HK-2 (cell line): ENCODE data around the gene DHX29.

Source experiments
- DNase-seq: peaks from one replicate; pipeline ENCODE4 v3.0.0-alpha.2; 2018; ENCODE audit not compliant: unreplicated experiment

DHX29 gene

DNA sequence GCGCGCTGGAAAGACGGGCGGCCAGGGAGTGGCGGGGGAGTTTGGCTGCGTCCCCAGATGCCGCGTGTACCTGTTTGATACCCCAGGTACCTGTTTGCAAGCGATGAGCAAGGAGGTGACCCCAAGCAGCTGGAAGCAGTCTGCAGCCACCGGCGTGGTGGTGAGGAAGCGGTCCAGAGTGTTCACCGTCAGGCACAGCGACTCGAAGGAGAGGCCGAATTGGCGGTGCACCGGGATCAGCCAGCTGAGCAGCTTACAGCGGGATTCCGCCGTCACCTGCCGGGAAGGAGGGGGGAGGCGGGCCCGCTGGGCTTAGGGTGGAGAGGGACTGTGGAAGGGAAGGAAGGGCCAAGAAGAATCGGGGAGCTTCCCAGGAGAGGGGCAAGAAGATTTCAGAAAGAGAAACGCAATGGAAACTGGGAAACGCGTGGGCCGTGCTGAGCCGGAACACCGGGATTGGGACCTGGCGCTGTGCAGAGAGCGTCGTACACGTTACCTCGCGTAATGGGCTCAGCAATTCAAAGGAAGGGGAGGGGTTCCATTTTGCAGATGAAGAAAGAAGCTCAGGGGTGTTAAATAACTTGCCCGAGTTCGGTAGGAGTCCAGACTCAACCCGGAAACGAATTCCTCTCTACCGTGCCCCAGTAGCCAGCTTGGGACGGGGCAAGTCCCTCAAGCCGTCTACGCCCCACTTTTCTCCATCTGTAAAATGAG, 75.1 kb downstream of the DHX29 start:
- peak; percentile 31 for DNase-seq

DNA sequence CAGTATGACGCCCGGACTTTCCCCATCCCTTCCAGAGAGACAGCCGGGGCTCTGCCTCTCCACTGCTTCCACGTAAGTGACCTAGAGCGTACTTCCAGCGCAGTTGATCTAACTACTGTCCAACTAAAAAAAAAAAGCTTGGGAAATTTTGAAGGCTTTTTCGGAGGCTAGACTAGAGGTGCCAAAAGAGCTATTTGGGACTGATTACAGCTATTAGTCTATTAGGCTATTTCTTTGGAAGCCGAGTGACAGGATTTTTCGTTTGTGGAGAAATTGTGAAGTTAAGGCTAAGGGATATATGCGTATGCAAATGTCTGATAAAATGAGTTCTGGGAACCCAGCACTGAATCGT, 75.6 kb downstream of the DHX29 start:
- DNase-seq, result no peak

DNA sequence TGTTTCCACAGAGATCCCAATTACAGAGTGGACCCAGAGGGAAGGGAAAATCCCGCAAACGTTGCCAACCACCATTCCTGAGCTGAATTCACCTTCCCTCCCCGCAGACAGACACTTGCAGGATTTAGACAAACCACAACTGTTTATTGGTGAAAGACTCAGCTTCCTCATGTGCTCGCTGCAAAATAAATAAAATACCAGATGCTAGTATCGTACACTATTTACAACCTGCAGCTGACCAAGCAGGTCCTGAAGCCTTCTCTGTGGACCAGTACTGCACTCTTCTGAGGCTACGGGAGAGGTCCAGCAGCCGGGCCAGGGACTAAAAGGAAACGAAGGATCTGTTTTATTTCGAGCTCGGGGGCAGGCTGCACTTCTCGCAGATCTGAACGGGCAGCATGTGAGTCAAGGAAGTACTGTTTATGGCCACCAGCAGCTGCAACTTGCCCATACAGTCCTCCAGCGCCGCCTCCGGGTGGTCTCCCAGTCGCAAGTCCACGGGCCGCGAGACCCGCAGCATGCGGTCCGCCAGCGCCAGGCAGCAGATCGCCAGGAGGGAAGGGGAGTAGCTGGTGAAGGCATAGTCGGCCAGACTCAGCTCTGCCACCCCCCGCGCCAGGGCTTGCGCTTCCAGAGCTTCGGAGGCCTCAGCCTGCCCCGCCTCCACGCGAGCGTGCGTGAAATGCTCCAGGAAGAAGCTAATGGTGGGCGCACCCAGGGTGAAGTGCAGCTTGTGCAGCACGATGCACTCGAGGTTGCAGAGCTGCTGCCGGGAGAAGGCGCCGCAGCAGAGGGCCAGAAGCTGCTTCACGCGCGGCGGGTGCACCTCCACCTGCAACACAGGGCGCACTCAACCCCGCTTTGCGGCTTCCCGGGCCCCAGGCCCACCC, 76.2 kb downstream of the DHX29 start:
- no peak for DNase-seq

DNA sequence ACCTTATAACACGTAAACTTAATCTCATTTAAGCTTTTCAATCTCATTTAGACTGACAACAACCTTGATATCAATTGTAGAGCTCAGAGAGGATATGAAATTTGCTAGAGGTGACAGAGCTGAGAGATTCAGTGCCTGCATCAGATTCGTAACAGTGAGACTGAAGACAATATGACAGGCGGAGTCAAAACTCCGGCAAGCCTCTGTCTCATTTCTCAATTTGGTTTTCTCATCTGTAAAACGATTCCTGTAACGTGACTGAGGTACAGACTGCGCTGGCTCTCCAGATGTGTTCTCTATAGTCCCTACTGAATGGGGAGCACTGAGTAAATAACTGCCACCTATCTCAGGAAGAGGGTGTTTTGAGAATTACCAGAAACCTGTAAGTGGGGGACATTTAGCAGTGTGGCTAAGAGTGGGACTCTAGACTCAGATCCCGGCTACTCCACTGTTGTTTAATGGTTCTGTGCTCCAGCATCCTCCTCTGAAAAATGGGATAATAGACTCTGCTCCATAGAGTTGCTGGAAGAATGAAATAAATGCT, 77.3 kb downstream of the DHX29 start:
- DNase-seq, result no peak

DNA sequence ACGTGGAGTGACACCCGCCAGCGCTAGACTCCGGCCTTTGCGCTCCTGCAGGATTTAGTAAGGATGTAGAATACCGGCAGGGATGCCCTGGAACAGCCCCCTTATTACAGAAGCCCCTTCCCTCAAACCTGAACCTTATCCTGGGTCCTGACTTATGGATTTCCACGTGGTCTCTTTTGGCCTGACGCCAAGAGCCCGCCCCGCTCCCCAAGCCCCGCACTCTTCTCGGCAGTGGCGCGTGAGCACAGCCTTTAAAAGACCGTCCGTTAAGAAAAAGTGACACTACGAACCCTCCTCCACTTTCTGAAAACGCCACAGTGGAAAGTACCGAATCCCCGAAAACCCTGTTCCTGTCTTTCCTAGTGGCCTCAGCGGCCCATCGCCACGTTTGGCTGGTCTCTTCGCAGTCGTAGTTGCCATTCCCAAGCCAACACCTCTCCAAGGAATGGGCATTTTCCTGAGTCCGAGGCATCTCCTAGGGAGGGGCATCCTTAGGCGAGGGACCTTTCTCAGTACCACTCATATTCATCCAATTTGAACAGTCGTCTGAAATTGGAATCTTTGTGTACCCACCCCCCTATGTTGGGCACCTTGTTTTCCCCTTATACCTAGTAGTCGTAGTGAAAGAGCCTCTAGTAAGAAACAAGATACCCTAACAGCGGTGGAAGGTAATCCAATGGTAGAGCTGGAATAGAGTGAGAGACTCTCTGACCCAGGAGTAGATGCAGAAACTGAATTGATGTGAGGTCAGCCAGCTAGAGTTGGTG, 79.6 kb downstream of the DHX29 start:
- DNase-seq, result no peak

DNA sequence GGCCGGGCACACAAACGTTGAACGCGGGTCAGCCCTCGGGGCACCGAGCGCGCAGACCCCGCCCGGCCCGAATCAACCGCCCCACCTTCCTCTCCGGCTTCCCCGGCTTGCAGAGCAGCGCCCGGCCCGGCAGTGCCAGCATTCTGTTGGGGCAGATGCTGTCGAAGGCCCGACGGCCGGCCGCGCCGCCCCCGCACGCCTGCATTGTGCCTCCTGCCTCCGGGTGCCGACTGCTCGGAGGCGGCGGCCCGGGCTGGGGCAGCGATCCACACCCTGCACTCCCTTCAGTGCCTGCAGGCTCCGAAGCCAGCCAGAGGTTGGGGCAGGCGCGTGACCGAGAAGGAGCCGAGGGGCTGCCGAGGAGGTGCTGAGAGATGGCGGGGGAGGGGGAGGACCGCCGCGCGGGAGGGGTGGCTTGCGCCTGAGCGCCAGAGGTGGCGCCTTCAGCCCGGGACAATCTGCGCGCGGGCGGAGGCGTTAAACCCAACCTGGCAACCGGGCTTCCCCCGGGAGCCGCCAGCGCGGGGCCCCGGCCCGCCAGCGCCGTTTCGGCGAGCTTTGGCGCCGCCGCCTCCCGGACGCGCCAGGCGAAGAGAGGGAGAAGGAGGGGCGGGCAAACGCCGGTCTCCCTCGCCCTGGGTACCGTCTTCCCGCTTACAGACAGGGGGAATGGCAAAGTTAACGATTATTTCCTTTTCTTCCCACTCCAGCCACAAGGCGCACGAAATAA, 80.4 kb downstream of the DHX29 start, which contains the start of gene MCIDAS:
MCIDAS (minus strand) TSS at position 382 of the 730 bp plus-strand sequence; CDS start at position 205, 177 bp downstream.
- peak; percentile 80 for DNase-seq

DNA sequence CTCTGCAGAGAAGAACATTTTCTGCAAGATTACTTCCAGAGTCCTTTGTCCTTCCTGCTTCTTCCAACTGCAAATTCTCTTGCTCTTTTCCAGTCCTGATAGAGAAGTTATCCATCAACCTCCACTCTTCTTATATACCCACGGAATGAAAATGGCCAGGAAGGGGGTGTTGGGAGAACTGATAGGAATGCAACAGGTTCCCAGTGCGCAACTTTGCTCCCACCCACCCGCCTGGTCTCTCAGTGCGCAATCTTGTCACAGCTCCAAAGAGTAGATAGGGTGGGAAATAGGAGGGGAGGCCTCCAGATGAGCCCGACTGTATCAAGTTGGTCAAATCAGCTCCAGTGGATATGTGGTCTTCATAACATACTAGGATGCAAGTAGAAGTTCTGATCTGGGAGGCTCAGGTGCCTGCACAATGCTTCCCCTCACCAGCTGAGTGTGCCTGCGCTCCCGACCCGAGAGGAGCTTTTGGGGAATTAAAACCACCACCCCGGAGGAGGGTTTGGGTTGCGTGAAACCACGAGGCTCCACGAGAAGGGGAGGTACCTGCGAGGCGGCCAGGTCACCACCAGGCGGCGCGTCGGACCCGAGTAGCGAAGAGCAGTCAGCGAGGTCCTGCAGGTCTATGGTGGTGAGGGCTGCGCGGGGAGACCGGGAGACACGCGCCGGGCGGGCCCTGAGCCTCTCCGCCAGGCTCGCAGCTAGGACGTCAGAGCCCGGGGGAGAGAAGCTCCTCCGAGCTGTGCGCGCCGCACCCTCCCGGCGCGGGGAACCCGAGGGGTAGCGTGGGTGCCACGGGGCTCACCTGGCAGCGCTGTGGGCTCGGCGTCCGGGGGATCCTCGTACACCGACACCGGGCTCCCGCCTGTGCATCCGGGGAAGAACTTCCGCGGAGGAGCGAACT, 81.2 kb downstream of the DHX29 start:
- DNase-seq, result peak; percentile 84

DNA sequence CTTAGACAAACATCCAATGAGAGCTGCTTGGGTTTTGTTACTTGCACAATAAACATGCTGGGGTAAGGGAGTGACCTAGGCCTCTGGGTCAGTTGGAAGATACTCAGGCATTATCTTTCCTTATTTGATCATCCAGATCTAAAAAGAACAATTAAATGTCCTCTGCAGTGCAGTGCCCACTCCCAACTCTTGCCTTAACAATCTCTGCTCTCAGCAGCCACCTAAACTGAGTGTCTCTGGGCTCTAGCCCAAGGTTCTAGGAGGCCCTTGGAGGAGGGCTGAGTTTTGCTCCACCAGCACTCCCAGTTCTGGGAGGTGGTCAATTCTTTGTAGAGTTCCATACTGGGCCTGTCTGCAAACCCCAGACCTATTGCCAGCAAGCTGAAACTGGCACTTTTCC, 82.1 kb downstream of the DHX29 start:
- no peak for DNase-seq

GRCh38 chr5:55223812-55224240, 83.7 kb downstream of the DHX29 start:
- no peak for DNase-seq

- no peak for DNase-seq
Observed at GRCh38 chr5:55222985-55223811, 84.3 kb downstream of the DHX29 start.

GRCh38 chr5:55222092-55222984, 85.2 kb downstream of the DHX29 start:
- DNase-seq, result no peak

GRCh38 chr5:55220433-55221185, 86.9 kb downstream of the DHX29 start:
- no peak for DNase-seq

GRCh38 chr5:55219770-55220169, 87.7 kb downstream of the DHX29 start:
- no peak for DNase-seq

DNA sequence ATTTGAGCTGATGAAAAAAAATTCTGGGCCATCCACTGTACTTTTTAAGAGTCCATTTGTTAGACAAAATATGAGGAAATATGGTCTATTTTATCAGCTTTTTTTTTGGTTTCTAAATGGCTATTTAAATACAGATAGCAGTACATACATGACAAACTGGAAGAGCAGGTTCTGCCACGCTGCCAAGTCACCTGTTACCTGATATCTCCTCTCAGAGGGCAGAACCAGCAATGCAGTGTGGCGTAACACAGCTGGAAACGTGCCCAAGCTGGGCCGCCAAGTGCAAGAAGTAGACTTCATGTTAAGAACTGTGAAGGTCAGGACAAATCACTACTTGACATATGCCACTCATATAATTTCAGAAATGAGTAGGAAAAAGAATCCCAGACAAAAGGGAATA, 88.5 kb downstream of the DHX29 start:
- DNase-seq, result no peak

- DNase-seq, result no peak
Observed at GRCh38 chr5:55211184-55211874, 96.2 kb downstream of the DHX29 start.
